BLaER1 treated with 17β-estradiol and CSF1 and Interleukin-3, amounts not matched to agents 10 nM and 100 nM (cell line): ENCODE measurements around the gene BTBD9.

Experiments used
- H3K27ac ChIP-seq, 11 experiments: shearing (Covaris generic); formaldehyde crosslinking; 2 replicates each; pipeline ENCODE4 v1.8.1; 2022
- H3K27me3 ChIP-seq, 11 experiments: shearing (Covaris generic); formaldehyde crosslinking; 2 replicates each; pipeline ENCODE4 v1.8.1; 2022
- H3K36me3 ChIP-seq, 11 experiments: shearing (Covaris generic); formaldehyde crosslinking; 2 replicates each; pipeline ENCODE4 v1.8.1; 2022
- H3K4me1 ChIP-seq, 10 experiments: shearing (Covaris generic); formaldehyde crosslinking; 2 replicates each; pipeline ENCODE4 v1.8.1; 2022
- H3K4me2 ChIP-seq, 11 experiments: shearing (Covaris generic); formaldehyde crosslinking; 2 replicates each; pipeline ENCODE4 v1.8.1; 2022
- H3K4me3 ChIP-seq, 10 experiments: shearing (Covaris generic); formaldehyde crosslinking; 2 replicates each; pipeline ENCODE4 v1.8.1; 2022
- H3K9ac ChIP-seq, 11 experiments: shearing (Covaris generic); formaldehyde crosslinking; 2 replicates each; pipeline ENCODE4 v1.8.1; 2022
- H3K9me3 ChIP-seq, 11 experiments: shearing (Covaris generic); formaldehyde crosslinking; replicated peaks in 1 of 11; 2 replicates each; pipeline ENCODE4 v1.8.1; 2022
- H4K20me1 ChIP-seq, 11 experiments: shearing (Covaris generic); formaldehyde crosslinking; 2 replicates each; pipeline ENCODE4 v1.8.1; 2022
- Cebpa-rat ChIP-seq, 11 experiments: shearing (Covaris generic); IDR thresholded peaks; 2 replicates each; pipeline ENCODE4 v1.8.1; 2022

The BTBD9 gene

DNA sequence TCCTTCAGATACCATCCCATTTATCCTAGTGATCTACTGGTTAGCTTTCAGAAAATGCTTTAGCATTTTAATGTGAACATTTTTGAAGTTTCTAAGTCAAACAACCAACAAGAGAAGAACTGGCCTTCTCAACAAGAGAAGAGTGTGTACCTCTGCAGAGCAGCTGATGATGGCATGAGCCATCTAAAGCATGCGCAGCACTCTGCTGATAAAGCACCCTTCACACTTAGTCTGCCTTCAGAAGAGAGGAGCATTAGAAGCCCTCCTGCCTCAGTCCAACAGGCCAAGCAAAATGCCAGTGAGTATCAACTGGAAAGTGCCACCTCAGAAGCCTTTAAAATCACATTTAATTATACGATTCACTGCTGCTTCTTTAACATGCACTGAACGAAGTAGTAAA is 169.2 kb downstream of the BTBD9 start:
- Histone ChIP-seq H3K27ac (no peak overlapping the region), H3K9ac (no peak overlapping the region), H3K9me3 (no peaks in the 10 kb centered on the region), H3K4me2 (no peak overlapping the region), H3K36me3 (no peaks in the 10 kb centered on the region), H3K27me3 (no peaks in the 10 kb centered on the region), H4K20me1 (no peaks in the 10 kb centered on the region), H3K4me1 (peaks cover 0 to 6% (median 0%) of the 10 kb centered on the region in 10 experiments; a peak in 1 of 20 replicates), H3K4me3 (no peak overlapping the region)
- no peak for TF ChIP-seq Cebpa-rat (IDR thresholded peaks at IDR 0.05)

DNA sequence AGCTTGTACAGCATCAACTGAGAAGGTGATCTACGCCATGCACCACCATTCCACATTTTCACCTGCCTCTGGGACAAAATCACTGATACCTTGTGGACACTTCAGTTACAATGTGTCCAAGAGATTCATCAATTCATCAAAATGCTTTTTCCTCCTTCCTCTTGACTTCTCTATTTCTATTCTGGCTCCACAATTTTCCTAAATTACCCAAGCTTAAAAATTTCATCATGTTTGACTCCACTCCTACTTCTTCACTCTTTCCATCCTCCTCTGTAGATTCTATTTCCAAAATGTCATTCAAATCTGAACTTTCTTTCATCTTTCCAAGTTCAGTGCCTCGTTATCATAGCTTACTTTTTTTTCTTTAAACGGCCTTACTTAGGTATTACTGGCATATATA is 172.2 kb downstream of the BTBD9 start:
- H3K36me3 ChIP-seq, result 0 out of 22 replicates have a peak, but pooled peaks cover 0 to 4% (median 0%) of the 10 kb centered on the region in 11 experiments
- H3K9me3 ChIP-seq, result peaks cover 6 to 17% (median 11%) of the 10 kb centered on the region in 11 experiments; a peak in 18 of 22 replicates
- no peaks in the 10 kb centered on the region for H3K27me3 ChIP-seq
- H3K4me3 ChIP-seq, result no peak overlapping the region
- TF ChIP-seq Cebpa-rat (IDR thresholded peaks at IDR 0.05), result no peak
- H3K4me2 ChIP-seq, result no peak overlapping the region
- H3K27ac ChIP-seq, result no peak overlapping the region
- no peaks in the 10 kb centered on the region for H4K20me1 ChIP-seq
- no peak overlapping the region for H3K9ac ChIP-seq
- H3K4me1 ChIP-seq, result peaks cover 0 to 17% (median 0%) of the 10 kb centered on the region in 10 experiments; a peak in 4 of 20 replicates

DNA sequence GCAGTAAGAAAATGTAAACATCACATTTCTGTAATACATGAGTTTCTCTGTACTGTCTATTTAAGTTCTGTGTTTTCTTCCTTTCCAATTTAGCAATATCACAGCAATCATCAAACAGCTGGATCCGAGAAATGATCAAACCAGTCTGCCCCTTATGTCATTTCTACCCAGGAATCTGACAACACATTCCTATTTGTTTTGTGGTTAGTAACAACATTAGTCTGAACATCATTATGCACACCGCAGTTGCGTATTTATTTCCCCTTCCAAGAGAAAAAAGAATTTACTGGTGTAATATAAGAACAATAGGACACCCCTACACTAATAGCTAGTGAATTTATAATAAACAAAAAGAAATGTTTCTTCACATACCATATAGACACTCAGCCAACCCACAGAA is 179.5 kb downstream of the BTBD9 start:
- no peak overlapping the region for H3K27ac ChIP-seq
- H3K4me3 ChIP-seq, result no peak overlapping the region
- peaks cover 0 to 12% (median 0%) of the 10 kb centered on the region in 10 experiments; a peak in 3 of 20 replicates for H3K4me1 ChIP-seq
- no peaks in the 10 kb centered on the region for H3K27me3 ChIP-seq
- no peak overlapping the region for H3K9ac ChIP-seq
- H3K9me3 ChIP-seq, result peaks cover 6 to 17% (median 11%) of the 10 kb centered on the region in 11 experiments; a peak in 18 of 22 replicates
- no peak overlapping the region for H3K4me2 ChIP-seq
- no peaks in the 10 kb centered on the region; a peak in 1 of 22 replicates for H4K20me1 ChIP-seq
- peaks cover 0 to 9% (median 0%) of the 10 kb centered on the region in 11 experiments; a peak in 1 of 22 replicates for H3K36me3 ChIP-seq
- no peak for TF ChIP-seq Cebpa-rat (IDR thresholded peaks at IDR 0.05)

DNA sequence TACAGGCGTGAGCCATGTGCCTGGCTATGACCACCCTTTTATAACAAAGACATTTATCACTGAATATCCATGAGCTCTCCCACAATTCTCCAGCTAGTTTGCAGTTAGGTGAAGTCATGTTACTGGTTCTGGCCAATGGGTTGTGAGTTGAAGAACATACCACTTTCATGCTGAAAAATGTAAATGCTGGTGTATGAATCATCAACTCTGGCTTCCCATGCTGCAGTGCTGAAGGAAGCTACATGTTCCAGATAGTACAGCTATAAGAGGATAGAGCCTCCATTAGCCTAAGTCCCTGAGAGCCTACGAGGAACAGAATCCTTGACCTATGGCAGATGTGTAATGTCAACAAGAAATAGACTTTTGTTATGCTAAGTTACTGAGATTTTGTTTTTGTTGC is 180.4 kb downstream of the BTBD9 start:
- Histone ChIP-seq H4K20me1 (no peaks in the 10 kb centered on the region; a peak in 1 of 22 replicates), H3K9ac (no peak overlapping the region)

DNA sequence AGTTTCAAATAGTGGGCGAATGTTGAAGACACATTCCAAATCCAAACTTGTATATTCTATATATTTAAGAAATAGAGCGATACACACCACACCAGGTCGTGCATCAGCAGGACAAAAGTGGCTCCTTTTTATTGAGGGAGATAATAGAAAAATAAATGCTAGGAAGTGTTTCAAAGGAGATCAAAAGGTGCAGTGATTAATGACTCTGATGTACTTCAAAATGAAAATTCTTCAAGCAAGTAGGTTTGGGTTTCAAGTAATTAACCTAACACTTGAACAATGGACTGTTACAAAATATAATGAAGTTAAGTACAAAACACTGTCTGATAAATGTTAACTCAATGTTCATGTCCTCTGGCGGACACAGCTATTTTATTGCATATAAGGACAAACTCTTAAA is 185.9 kb downstream of the BTBD9 start:
- Histone ChIP-seq H3K9me3 (peaks cover 0 to 13% (median 0%) of the 10 kb centered on the region in 11 experiments; a peak in 7 of 22 replicates), H3K4me2 (no peak overlapping the region), H3K27me3 (no peaks in the 10 kb centered on the region), H4K20me1 (no peaks in the 10 kb centered on the region), H3K36me3 (peaks cover 0 to 6% (median 0%) of the 10 kb centered on the region in 11 experiments; a peak in 1 of 22 replicates), H3K4me1 (no peaks in the 10 kb centered on the region), H3K9ac (no peak overlapping the region), H3K4me3 (no peak overlapping the region), H3K27ac (no peak overlapping the region)
- TF ChIP-seq Cebpa-rat (IDR thresholded peaks at IDR 0.05), result no peak

More for the DNA sequence above, 180.4 kb downstream of the BTBD9 start:
- Histone ChIP-seq H3K4me2 (no peak overlapping the region), H3K4me3 (no peak overlapping the region), H3K36me3 (peaks cover 0 to 6% (median 0%) of the 10 kb centered on the region in 11 experiments; a peak in 1 of 22 replicates), H3K9me3 (peaks cover under 1 to 8% (median 5%) of the 10 kb centered on the region in 11 experiments; a peak in 16 of 22 replicates), H3K4me1 (peaks cover 0 to 12% (median 0%) of the 10 kb centered on the region in 10 experiments; a peak in 3 of 20 replicates), H3K27me3 (no peaks in the 10 kb centered on the region), H3K27ac (no peak overlapping the region)
- no peak for TF ChIP-seq Cebpa-rat (IDR thresholded peaks at IDR 0.05)

DNA sequence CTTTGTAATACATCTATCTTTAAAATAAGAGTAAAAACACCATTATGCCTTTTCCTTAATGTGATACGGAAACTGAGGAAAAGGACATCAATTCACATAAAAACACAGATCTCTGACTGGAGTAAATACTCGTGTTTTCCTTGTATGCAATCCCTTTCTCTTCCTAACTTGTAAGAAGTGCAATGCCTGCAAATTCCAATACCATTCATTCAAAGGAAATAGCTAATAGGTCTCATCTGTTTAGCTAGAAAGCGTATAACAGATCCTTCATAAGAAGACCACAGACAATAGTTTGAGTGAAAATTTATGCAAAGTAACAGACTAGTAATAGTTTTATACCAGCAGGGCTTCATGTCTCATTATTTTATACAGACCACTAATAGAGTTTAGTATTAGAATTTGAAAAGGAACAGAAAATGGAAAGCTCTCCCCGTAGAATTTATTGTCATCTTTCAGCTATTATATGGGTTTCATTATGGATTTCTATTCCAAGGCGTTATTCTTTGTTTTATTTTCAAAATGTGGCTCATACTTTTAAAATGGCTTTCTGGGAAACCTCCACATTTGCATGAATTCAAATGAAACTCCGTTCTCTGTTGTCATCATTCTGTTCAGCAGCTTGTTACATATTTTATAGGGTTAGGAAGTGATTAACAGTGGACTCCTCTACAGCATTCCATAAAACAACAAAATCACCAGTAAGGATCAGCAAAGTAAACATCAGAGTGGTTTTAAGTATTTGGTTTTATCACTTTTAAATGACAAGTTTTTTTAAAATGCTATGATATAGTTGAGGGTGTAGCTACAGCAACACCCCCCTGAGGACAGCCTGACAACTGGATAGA is 186.7 kb downstream of the BTBD9 start:
- Histone ChIP-seq H3K4me2 (no peak overlapping the region), H4K20me1 (no peaks in the 10 kb centered on the region), H3K36me3 (peaks cover 0 to 6% (median 0%) of the 10 kb centered on the region in 11 experiments; a peak in 1 of 22 replicates), H3K27ac (no peak overlapping the region), H3K4me1 (no peaks in the 10 kb centered on the region), H3K27me3 (no peaks in the 10 kb centered on the region), H3K4me3 (no peak overlapping the region), H3K9me3 (peaks cover 0 to 13% (median 0%) of the 10 kb centered on the region in 11 experiments; a peak in 7 of 22 replicates), H3K9ac (no peak overlapping the region)
- no peak for TF ChIP-seq Cebpa-rat (IDR thresholded peaks at IDR 0.05)

DNA sequence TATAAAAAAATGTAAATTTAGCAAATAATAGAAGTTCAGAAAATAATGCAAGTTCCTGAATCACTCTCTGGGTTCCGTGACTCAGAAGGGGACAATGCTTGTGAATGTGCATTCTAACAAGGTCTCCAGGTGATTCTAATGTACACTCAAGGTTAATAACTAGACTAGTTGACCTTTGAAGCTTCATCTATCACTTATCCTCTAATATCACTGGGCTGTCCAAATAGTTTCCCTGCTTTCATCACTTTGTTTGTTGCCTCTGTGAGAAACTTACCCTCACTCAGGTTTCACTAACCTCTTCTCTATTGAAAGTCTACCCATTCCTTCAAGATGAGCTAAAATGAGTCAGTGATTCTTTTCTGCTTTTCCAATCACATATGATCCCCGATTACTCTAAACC is 189.0 kb downstream of the BTBD9 start:
- no peaks in the 10 kb centered on the region for H3K27me3 ChIP-seq

DNA sequence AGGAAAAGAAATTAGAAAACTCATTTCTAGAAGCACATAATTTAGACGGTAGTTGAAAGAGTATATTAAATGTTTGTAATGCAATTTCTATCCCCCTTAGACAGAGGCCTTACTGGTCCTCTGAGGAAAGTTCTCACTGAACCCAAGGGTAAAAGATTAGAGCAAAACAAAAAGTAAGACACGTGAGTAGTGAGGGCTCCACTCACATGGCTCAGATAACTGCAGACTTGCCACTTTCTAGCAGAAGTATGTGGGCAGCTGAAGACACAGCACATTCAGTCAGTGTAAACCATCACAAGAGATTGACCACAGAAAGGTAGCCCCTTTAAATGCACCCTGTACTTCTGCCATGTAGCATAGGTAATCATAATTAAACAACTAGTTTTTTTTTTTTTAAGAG is 193.8 kb downstream of the BTBD9 start:
- peaks cover 0 to 13% (median 0%) of the 10 kb centered on the region in 11 experiments; a peak in 7 of 22 replicates for H3K9me3 ChIP-seq
- H3K27ac ChIP-seq, result no peak overlapping the region
- no peak for TF ChIP-seq Cebpa-rat (IDR thresholded peaks at IDR 0.05)
- no peaks in the 10 kb centered on the region for H3K27me3 ChIP-seq
- peaks cover 7 to 46% (median 28%) of the 10 kb centered on the region in 10 experiments for H3K4me1 ChIP-seq
- H3K9ac ChIP-seq, result no peak overlapping the region
- H4K20me1 ChIP-seq, result no peaks in the 10 kb centered on the region
- no peak overlapping the region for H3K4me3 ChIP-seq
- H3K36me3 ChIP-seq, result no peaks in the 10 kb centered on the region
- H3K4me2 ChIP-seq, result no peak overlapping the region

More for the DNA sequence above, 189.0 kb downstream of the BTBD9 start:
- Histone ChIP-seq H4K20me1 (no peaks in the 10 kb centered on the region), H3K27ac (no peak overlapping the region), H3K4me1 (peaks cover 0 to 8% (median 0%) of the 10 kb centered on the region in 10 experiments; a peak in 2 of 20 replicates), H3K4me2 (no peak overlapping the region), H3K9me3 (peaks cover 0 to 13% (median 0%) of the 10 kb centered on the region in 11 experiments; a peak in 7 of 22 replicates), H3K4me3 (no peak overlapping the region), H3K9ac (no peak overlapping the region), H3K36me3 (no peaks in the 10 kb centered on the region; a peak in 1 of 22 replicates)
- no peak for TF ChIP-seq Cebpa-rat (IDR thresholded peaks at IDR 0.05)

DNA sequence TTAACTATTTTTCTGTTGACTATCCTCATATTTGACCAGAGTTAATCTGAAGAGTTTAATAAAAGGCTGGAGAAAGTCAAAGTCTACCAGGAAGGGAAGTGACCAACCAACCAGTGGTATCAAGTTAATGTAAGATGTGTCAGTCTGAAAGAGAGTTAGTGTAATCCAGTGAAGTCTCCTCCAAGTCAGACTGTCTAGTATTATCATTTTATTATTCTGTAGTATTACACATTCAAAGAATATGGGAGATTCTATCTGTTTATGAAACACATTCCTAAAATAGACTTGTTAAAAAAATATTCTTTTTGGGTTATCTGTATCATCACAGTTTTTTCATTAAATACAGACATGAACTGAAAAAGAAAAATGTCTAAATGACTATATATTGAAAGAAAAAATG is 194.4 kb downstream of the BTBD9 start:
- peak overlapping the region in 5 of 11 experiments; percentile 33 to 85 (median 81); a peak in 6 of 22 replicates for H3K27ac ChIP-seq
- no peaks in the 10 kb centered on the region for H3K36me3 ChIP-seq
- H4K20me1 ChIP-seq, result no peaks in the 10 kb centered on the region

More for the DNA sequence above, 194.4 kb downstream of the BTBD9 start:
- Histone ChIP-seq H3K9me3 (peaks cover 0 to 13% (median 0%) of the 10 kb centered on the region in 11 experiments; a peak in 7 of 22 replicates), H3K4me3 (no peak overlapping the region), H3K4me2 (peak overlapping the region in 2 of 11 experiments; percentile 76 to 80; a peak in 1 of 22 replicates), H3K9ac (no peak overlapping the region), H3K27me3 (no peaks in the 10 kb centered on the region), H3K4me1 (peaks cover 7 to 46% (median 29%) of the 10 kb centered on the region in 10 experiments)
- TF ChIP-seq Cebpa-rat (IDR thresholded peaks at IDR 0.05), result no peak
